Keratinocyte (primary cell): ENCODE data around the gene F8.

ENCODE experiments used
- EZH2 ChIP-seq: IDR thresholded peaks from one replicate; pipeline ENCODE4 v1.6.1; 2012; ENCODE audit warnings: inconsistent platforms, mild to moderate bottlenecking, low read length, moderate library complexity
- TF ChIP-seq, protein P1 (sequence below), 3 experiments: IDR thresholded peaks in 1 of 3; conservative IDR thresholded peaks in 1 of 3; optimal IDR thresholded peaks in 1 of 3; 2 replicates in 2 of 3; 3 replicates in 1 of 3; pipeline versions ENCODE3 to v1.5.1; 2011; ENCODE audit warnings: low read length in 3 of 3, mild to moderate bottlenecking in 3 of 3, moderate library complexity in 2 of 3, control low read depth in 1 of 3, inconsistent platforms in 1 of 3; ENCODE audit not compliant: insufficient read depth in 2 of 3; ENCODE audit errors: extremely low read depth in 1 of 3

DNA sequence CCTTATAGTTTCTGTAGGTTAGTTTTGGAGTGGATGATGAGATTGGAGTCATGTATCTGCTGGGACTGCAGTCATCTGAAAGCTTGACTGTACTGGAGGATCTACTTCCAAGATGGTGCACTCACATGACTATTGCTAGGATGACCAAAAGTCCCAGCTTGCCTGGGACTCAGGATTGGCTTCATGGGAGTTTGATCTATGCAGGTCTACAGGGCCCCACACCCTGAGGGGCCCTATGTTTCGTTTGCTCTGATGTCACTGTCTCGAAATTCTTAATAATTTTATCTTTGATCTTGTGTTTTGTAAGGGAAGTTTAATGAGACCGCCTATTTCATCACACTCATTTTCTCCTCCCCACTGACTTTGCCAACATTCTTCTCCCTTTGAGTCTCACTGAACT is 188.0 kb downstream of the F8 start, which contains the start of gene SMIM9:
- TF ChIP-seq, protein P1, sequence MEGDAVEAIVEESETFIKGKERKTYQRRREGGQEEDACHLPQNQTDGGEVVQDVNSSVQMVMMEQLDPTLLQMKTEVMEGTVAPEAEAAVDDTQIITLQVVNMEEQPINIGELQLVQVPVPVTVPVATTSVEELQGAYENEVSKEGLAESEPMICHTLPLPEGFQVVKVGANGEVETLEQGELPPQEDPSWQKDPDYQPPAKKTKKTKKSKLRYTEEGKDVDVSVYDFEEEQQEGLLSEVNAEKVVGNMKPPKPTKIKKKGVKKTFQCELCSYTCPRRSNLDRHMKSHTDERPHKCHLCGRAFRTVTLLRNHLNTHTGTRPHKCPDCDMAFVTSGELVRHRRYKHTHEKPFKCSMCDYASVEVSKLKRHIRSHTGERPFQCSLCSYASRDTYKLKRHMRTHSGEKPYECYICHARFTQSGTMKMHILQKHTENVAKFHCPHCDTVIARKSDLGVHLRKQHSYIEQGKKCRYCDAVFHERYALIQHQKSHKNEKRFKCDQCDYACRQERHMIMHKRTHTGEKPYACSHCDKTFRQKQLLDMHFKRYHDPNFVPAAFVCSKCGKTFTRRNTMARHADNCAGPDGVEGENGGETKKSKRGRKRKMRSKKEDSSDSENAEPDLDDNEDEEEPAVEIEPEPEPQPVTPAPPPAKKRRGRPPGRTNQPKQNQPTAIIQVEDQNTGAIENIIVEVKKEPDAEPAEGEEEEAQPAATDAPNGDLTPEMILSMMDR (optimal IDR thresholded peaks at IDR 0.05 in 1 of 3, IDR thresholded peaks at IDR 0.05 in 1 of 3, conservative IDR thresholded peaks at IDR 0.05 in 1 of 3; ENCODE audit: extremely low read depth in 1 of 3, insufficient read depth in 2 of 3, low read length in 3 of 3), result no peak
- TF ChIP-seq EZH2, result no peak
